ENCODE results near the gene SLC27A1. TPM values are rescaled to one million over a fixed set of nuclear protein-coding genes. Genes with fewer than 3 reads are reported as not detected.
A peak's percentile ranks its signal among the peaks of the same experiment; 100 is the strongest.
"Not testable (repeated sequence)": the region's sequence is repeated elsewhere in the genome, so short reads cannot be mapped to it uniquely, and the experiment has no call there.

Gene SLC27A1
- total RNA-seq, 1 donor from 2014 or later = 68.9 TPM

- DNase-seq (no peak), ATAC-seq (no peak)
- intact Hi-C loops (cut with micrococcal nuclease) = no loop called here
Observed at GRCh38 chr19:17482877-17483604, 12.7 kb downstream of the SLC27A1 start.

GRCh38 chr19:17483605-17484002, 13.3 kb downstream of the SLC27A1 start:
- intact Hi-C loops (cut with micrococcal nuclease) = no loop called here
- ATAC-seq = no peak
- no peak for DNase-seq

- intact Hi-C loops (cut with micrococcal nuclease) = no loop called here
- DNase-seq (no peak), ATAC-seq (no peak)
Observed at GRCh38 chr19:17484520-17485185, 14.3 kb downstream of the SLC27A1 start.

GRCh38 chr19:17486545-17487240, 16.4 kb downstream of the SLC27A1 start:
- intact Hi-C loops (cut with micrococcal nuclease) = no loop called here
- ATAC-seq = no peak

GRCh38 chr19:17487284-17488121, 17.2 kb downstream of the SLC27A1 start:
- intact Hi-C loops (cut with micrococcal nuclease) = no loop called here
- DNase-seq = no peak
- ATAC-seq = no peak

More at GRCh38 chr19:17486545-17487240, 16.4 kb downstream of the SLC27A1 start:
- no peak for DNase-seq

GRCh38 chr19:17488593-17489391, 18.5 kb downstream of the SLC27A1 start:
- ATAC-seq = peak; percentile 74
- intact Hi-C loops (cut with micrococcal nuclease) = no loop called here
- DNase-seq = peak; percentile 67

GRCh38 chr19:17489392-17490030, 19.2 kb downstream of the SLC27A1 start:
- no peak for ATAC-seq
- DNase-seq = no peak
- intact Hi-C loops (cut with micrococcal nuclease) = no loop called here

- DNase-seq = no peak
Observed at GRCh38 chr19:17490411-17490810, 20.1 kb downstream of the SLC27A1 start.

GRCh38 chr19:17491287-17491686, 21.0 kb downstream of the SLC27A1 start:
- intact Hi-C loops (cut with micrococcal nuclease) = no loop called here
- ATAC-seq (no peak), DNase-seq (no peak)

More at GRCh38 chr19:17490411-17490810, 20.1 kb downstream of the SLC27A1 start:
- intact Hi-C loops (cut with micrococcal nuclease) = no loop called here
- ATAC-seq = no peak

GRCh38 chr19:17495639-17496296, 25.4 kb downstream of the SLC27A1 start:
- intact Hi-C loops (cut with micrococcal nuclease) = no loop called here
- no peak for ATAC-seq

GRCh38 chr19:17496337-17496997, 26.1 kb downstream of the SLC27A1 start:
- intact Hi-C loops (cut with micrococcal nuclease) = no loop called here
- ATAC-seq (peak; percentile 71), DNase-seq (peak; percentile 81)

More at GRCh38 chr19:17495639-17496296, 25.4 kb downstream of the SLC27A1 start:
- no peak for DNase-seq

GRCh38 chr19:17497149-17497798, 26.9 kb downstream of the SLC27A1 start:
- intact Hi-C loops (cut with micrococcal nuclease) = no loop called here
- DNase-seq (no peak), ATAC-seq (no peak)

- ATAC-seq; DNase-seq; intact Hi-C loops (cut with micrococcal nuclease): not testable (repeated sequence)
Observed at GRCh38 chr19:17499025-17499424, 28.7 kb downstream of the SLC27A1 start.

- ATAC-seq (peak; percentile 9), DNase-seq (peak; percentile 50)
- intact Hi-C loops (cut with micrococcal nuclease) = no loop called here
Observed at GRCh38 chr19:17499648-17500446, 29.5 kb downstream of the SLC27A1 start.

- intact Hi-C loops (cut with micrococcal nuclease) = no loop called here
- no peak for DNase-seq
- no peak for ATAC-seq
Observed at GRCh38 chr19:17500447-17501198, 30.3 kb downstream of the SLC27A1 start.

All from left ventricle myocardium superior (tissue), 1 donor.